Pons (tissue), 1 donor: Measurements from ENCODE around the gene IKZF2.

Experiments
- DNase-seq: peaks from one replicate; pipeline ENCODE4 v3.0.0-alpha.2; 2016; ENCODE audit warnings: low spot score

The IKZF2 gene

GRCh38 chr2:212997526-212998020, 153.8 kb downstream of the IKZF2 start:
- DNase-seq, result no peak

DNA sequence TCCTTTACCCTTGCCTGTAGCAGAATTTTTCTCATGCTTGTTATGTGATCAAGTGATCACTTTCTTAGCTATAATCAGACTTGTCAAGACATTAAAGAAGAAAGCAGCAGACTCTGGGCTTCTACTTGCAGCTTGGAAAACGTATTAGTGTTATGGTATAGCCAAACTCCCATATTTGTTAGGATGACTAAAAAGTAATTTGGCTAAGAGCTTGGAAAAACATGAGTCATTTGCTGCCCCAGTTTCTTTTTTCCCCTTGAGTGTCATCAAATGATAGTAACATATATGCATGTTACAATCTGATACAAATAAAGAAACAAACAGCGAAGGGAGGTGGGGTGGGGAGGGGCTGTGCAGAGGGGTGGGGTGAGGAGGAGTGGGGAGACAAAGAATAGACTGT, 155.5 kb downstream of the IKZF2 start:
- no peak for DNase-seq

GRCh38 chr2:212994976-212995375, 156.4 kb downstream of the IKZF2 start:
- no peak for DNase-seq

DNA sequence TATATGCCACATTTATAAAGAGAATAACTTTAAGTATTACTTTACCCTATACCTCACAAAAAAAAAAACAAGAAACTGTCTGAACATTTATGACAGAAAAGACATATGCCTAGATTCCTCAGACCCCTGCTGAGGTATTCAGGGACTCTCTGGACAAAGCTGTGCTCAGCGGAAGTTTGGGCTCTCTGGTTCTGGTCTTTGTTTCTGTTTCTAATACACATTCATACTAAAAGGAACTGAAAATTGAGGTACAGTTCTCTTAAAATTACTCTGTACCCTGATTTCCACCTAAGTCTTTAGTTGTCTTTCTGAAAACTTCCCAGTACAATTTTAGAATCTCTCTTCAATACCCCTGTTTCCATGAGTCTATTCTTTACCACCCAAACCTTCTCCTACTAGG, 160.3 kb downstream of the IKZF2 start:
- no peak for DNase-seq

DNA sequence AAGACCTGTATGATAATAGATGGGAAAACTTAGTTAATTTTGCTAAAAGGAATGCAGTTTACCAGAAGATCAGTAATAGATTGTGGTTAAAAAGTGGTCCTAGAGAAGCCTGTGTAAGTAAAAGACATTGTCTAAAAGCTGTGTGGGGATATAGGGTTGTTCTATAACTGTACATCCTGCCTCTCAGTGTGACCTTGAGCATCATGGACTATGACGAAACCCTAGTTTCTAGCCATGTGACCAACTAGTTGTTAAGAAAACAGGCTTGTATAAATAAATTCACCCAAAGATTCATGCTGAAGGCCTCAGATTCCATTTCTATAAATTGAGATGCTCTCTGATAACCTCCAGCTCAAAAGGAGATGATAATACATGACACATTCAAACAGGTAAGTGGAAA, 160.7 kb downstream of the IKZF2 start:
- no peak for DNase-seq

DNA sequence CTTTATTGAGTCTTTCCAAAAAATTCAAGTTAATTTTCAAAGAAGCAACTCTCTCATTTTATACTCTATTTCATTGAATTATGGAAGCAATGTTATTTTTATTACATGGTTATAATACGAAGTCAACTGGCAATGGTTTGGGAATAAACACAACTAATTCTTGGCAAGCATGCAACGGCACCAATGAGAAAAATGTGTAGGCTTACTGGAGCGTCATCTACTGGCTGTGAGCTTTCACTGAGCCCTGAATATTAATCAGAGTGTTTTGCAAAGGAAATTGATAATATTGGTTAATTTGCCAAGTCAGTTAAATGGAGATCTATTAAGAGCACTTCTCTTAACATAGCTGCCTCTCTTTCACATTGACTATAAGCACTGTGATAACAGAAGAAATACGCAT, 163.9 kb downstream of the IKZF2 start:
- DNase-seq, result no peak

DNA sequence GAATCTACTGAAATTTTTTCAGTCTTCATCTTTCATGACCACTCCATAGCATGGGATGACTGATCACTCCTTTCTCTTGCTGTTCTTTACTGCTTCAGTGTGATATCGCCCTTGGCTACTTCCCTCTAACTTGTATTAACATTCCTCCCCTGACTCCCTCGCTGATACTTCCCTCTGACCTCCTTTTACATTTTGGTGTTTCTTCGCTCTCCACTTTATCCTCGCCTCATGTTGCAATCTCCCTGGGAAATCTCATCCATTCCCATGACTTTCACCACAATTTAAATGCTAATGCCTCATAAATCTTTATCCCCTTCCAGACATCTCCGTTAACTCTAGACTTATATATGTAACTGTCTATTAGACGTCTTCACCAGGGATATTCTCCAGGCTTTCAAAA, 167.3 kb downstream of the IKZF2 start:
- no peak for DNase-seq

DNA sequence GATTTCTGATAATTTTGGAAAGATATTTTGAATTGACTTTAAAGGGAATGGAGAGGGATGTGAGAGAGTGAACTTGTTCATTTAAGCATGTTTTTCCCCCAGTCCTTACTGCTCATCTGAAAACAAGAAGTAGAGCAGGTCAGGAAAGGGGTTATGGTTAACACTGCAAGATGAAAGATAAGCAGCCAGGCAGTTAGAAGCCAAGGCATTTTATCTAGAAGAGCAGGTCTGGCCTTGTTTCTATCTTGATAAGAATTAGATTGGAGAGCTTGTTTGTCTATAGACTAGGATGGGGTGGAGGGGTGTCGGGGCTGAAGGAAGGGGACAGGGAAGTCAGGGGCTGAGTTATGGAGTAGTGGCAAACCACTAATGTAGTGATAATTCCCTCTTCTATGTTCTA, 171.6 kb downstream of the IKZF2 start:
- DNase-seq, result no peak

- no peak for DNase-seq
Observed at GRCh38 chr2:212979046-212979612, 172.3 kb downstream of the IKZF2 start.

GRCh38 chr2:212977152-212977551, 174.3 kb downstream of the IKZF2 start:
- no peak for DNase-seq

- DNase-seq, result no peak
Observed at GRCh38 chr2:212975333-212975732, 176.1 kb downstream of the IKZF2 start.

- no peak for DNase-seq
Observed at GRCh38 chr2:212974692-212975091, 176.7 kb downstream of the IKZF2 start.

GRCh38 chr2:212973347-212973746, 178.1 kb downstream of the IKZF2 start:
- no peak for DNase-seq

GRCh38 chr2:212970132-212970531, 181.3 kb downstream of the IKZF2 start:
- DNase-seq, result no peak

GRCh38 chr2:212968284-212969081, 182.9 kb downstream of the IKZF2 start:
- DNase-seq, result no peak

DNA sequence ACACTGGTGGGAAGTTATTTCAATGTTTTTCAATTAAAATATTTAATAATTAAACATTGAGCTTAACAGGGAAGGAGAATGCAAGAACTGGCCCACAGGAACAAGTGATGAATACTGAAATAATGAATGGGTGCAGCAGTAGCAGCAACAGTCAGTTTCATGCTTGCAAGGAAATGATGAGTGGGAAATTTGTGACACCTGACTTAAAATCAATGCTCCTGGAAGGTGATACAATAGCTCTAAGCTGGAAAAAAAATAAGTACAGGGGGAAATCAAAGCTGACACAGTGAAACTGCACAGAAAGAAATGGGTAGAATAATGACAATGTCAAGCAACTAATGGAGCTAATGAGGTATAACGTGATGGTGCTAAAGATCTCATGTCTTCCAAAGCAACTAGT, 184.5 kb downstream of the IKZF2 start:
- DNase-seq, result no peak

DNA sequence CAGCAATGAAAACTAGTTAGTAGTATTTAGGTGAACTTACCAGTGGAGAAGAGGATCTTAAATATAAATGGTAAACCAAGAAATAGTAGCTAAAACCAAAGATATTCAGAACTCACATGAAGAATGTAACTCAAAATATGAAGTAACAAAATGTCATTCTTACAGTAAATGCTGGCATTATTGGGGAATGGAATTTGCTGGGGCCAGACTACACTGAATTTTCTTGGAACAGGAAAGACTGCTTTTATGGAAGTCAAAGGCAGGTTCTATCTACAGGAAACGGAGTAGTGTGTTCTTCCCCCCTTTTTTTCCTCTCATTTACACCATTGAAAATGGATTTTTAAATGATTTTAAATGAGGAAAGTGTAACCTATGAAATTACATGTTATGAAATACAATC, 188.7 kb downstream of the IKZF2 start:
- DNase-seq, result no peak

- DNase-seq, result no peak
Observed at GRCh38 chr2:212961255-212961654, 190.2 kb downstream of the IKZF2 start.

- DNase-seq, result no peak
Observed at GRCh38 chr2:212960336-212960735, 191.1 kb downstream of the IKZF2 start.

DNA sequence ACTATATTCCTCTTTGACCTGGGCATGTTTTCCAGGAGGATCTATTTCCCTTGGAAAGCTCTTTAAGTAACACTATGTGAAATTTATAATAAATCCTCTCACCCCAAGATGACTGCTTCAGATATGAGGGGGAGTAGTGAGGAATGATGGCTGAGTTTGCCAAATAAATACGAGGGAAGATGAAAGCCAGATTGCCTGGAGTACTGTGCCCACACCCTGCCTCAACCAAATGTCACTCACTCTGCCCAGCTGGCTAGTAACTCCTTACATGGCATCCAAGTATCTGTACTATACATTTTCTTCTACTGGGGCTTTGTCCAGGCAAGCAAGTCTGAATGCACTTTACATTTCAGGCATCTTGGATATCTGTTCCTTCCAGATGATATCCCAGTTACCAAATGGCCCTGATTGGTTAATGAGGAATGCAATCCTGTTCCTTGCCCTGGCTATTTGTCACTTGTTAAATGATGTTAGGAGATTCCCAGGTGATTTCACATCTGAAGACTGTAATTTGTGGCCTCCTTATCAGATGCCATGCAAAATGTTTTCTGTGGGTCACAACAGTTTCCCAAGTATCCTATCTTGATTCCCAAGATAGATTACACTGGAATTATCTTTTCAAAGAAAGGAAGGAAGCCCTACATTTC, 191.8 kb downstream of the IKZF2 start:
- no peak for DNase-seq

- no peak for DNase-seq
Observed at GRCh38 chr2:212958757-212959295, 192.6 kb downstream of the IKZF2 start.

DNA sequence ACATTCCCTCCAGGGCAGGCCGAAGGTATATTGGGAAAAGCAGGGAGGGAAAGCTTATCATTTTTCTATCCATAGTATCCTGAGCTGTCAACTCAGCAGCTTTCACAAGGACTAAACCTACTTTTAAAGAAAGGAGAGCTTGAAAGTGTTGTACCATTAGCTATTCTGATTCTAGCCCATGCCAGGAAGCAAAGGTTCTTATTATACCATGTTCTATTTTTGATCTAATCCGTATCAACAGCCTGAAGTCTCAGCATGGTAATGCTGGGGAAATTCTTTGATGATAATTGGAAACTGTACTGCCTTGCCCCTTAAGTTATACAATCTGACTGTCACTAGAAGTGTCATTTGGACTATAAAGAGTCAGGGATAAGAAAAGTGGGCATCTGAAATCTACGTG, 193.3 kb downstream of the IKZF2 start:
- no peak for DNase-seq

- DNase-seq, result no peak
Observed at GRCh38 chr2:212957624-212958023, 193.8 kb downstream of the IKZF2 start.
